COLO668 (cell line): ENCODE data around the gene OTUB2.
A peak's percentile ranks its signal among the peaks of the same experiment; 100 is the strongest.

ENCODE experiments used
- DNase-seq: peaks from one replicate; lab custom pipeline; 2025; ENCODE audit not compliant: unreplicated experiment; lab: John Stamatoyannopoulos, UW

The OTUB2 gene

DNA sequence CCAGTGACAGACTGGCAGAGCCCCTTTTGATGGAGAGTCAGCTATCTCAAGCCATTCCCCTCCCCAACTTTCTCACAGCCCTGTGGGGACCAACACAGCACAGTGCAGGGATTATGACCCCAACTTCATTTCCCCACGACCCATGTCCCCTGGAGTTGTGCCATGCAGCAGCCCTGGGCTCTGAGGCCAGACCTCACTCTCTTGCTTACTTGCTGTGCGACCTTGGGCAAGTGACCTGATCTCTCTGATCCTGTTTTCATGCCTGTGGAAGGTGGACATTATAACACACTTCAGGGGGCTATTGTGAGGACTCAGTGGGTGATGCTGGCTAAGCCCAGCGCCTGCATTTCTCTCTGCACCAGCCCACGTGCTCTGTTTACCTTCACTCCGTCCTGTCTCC, 14.1 kb downstream of the OTUB2 start:
- no peak for DNase-seq

DNA sequence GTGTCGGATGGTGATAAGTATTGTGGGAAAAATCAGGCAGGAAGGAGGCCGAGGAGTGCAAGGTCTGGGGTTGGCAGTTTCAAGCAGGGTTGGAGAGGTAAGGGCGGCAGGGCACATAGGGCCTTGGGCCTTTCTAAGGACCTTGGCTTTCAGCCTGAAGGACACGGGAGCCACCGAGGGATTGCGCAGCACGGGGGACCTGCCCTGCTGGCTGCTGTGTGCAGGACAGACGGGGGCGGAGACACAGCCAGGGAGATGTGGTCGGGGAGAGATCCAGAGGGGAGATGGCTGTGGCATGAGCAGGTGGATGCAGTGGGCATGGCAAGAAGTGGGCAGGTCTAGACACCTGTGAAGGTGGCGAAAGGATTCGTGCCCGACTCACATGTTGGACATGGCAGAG, 14.7 kb downstream of the OTUB2 start:
- DNase-seq: no peak

DNA sequence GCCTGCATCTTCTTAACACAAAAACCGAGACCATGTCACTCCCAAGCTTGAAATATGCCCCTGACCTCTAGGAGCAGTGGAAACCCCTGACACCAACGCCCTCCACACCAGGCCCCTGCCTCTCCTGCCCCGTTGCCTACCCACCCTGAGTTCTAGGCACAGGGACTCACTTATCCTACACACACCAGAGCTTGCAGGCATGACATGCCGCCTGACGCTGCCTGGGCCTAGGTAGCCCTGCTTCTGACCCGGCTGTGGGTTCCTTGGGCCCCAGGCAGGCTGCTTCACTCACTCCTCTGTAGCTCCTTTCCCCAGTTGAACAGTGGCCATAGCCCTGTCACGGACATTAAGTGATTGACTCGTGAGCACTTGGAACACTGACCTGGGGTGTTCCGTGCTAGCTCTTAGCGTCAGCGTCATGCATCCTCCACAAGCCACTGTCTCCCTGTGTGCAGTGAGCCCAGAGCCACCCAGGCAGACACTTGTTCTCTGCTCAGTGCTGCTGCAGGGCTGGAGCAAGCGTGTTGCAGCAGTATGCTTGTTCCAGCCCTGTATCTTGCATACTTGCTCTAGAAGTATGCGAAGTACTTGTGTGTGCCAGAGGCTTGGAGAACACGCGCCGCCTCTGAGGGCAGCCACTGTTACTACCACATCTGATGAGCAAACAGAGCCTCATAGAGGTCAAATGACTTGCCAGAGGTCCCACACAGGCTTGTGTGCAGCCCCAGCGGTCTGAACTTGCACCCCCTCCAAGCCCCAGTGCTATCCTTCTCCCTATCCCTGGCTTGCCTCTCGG, 15.6 kb downstream of the OTUB2 start:
- no peak for DNase-seq

DNA sequence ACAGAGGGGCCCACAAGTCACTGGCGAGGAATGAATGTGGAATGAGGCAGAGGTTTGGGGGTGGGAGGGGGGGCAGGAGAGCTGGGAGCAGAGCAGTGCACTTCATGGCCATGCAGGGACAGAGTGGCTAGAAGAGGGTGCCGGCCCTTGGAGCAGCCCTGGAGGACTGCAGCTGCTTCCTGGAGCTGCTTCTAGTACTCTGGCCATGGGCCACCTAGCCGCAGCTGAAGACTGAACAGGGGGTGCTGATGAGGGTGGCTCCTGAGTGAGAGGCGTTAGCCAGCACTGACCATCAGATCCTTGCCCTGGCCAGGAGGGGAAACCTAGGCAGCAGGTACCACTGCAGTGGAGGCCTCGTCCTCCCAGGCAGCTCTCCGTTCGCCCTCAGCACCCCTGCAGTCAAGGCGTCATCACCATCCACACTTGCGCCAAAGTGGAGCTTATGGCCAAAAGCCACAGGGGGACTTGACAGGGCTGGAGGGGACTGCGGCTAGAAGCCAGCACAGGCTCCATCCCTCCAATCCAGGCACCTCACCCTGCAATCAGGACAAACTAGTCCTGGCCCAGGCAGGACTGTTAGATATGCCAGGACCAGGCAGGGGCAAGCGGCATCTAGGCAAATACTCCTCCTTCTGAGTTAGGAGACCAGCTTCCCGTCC, 16.4 kb downstream of the OTUB2 start:
- DNase-seq: no peak

DNA sequence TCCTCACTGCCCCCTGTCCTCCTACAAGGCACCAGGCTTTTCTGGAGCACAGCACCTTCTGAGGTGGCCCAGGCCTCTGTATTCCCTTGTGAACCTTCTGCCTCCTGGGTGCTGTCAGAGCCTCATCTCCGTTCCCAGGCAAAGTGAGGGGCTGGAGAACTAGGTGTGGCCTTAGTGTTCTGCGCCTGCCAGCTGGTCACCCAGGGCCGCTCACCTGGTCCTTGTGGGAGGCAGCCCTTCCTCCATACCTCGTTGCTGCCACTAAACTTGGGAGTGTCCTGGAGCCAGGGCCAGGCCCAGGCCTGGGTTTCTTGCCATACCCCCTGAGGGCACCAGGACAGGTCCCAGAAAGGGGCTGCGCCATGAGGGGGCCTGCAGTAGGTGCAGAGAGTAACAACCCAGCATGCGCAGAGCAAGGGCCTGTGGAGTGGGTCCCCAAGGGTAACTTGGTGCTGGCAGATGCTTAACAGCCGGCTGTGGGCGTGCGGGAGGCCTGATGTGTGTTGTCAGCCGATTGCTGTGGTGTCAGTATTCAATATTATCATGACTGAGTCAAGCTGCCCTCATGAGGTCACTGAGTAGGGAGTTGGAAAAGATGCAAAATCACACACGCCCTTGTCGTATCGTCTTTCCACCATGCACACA, 17.1 kb downstream of the OTUB2 start:
- no peak for DNase-seq

DNA sequence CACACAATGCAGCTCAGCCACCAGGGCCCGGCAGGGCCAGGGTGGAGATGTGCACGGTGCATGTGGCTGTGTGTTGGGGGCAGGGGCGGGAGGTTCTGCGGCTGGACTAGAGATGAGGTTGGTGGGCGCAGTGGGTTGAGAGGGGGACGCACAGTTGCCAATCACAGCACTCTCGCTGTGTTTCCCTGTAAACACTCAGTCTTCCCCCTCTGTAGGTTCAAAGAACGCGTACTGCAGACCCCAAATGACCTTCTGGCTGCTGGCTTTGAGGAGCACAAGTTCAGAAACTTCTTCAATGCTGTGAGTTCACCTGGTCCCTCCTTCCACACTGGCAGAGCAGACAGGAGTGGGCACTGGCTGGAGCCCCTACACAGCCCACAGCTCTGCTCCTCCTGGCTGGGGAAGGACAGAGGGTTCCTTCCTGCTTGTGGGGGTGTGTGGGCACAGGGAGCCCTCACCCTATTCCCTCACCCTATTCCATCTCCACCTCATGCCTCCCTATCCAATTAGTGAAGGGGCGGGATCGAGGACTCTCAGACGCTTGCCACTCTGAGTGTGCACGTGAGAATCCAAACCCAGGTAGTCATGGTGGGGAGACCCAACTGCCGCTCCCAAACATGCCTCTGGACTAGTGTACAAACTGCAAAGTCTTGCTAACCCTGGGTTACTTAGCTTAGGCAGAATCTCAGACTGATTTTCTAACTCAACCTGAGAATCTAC, 17.8 kb downstream of the OTUB2 start:
- no peak for DNase-seq

DNA sequence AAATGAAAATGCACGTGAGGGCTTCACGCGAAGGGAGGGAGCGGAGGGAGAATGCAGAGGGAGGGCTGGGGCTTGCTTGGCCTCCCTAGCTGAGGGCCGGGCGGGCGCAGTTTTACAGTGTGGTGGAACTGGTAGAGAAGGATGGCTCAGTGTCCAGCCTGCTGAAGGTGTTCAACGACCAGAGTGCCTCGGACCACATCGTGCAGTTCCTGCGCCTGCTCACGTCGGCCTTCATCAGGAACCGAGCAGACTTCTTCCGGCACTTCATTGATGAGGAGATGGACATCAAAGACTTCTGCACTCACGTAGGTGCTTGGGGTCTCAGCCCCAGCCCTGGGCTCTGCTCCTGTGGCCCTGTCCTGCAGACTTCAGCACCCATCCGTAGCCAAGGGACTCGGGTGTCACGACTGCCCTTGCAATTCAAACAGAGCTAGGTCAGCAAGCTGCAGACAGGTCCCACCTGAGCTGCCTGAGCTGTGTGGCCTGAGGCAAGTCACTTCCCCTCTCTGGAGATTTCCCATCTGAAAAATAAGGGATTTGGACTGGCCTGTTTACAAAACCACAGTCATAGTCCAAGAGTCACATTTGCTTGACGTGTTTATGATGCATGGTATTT, 18.4 kb downstream of the OTUB2 start:
- no peak for DNase-seq

DNA sequence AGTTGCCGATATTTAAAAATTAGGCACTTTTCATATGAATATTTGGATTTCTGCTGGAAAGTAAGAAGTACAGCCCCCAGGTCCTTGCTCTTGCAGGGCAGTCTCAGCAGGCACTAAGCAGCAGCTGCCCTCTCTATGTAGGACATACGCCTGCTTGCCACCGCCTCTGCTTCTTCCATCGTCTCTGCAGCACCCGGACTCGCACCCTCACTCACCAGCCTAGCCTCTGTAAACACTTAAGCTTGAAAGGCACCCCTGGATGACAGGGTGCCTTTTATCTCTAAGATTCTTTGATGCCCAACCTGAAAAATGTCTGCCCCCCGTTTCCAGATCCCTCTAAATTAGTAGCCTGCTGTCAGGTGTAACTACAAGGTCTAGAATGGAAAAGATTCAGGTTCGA, 19.0 kb downstream of the OTUB2 start:
- no peak for DNase-seq

DNA sequence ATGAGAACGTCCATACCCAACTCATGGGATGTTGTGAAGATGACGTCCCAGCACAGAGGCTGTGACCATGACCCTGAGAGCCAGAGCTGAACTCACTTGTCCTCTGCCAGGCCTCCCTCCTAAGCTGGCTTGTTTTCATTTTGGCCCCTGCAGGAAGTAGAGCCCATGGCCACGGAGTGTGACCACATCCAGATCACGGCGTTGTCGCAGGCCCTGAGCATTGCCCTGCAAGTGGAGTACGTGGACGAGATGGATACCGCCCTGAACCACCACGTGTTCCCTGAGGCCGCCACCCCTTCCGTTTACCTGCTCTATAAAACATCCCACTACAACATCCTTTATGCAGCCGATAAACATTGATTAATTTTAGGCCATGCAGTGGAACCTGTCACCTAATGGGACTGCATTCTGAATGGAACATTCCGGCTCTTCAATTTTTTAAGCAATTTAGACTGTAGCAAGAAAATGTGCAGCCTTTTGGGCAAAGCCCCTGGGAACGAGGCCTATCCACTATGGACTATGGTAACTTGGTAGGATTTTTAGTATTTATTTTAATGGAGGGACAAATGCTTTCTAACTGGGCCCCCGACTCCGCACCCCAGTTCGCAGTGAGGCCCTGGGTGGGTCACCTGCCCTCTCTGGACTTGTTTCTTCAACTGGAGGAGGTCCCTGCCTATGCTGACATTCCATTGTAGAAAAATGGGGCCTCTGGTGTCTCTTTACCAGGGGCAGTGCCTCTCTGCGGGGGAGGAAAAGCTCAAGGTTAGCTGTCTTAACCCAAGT, 19.6 kb downstream of the OTUB2 start:
- no peak for DNase-seq

DNA sequence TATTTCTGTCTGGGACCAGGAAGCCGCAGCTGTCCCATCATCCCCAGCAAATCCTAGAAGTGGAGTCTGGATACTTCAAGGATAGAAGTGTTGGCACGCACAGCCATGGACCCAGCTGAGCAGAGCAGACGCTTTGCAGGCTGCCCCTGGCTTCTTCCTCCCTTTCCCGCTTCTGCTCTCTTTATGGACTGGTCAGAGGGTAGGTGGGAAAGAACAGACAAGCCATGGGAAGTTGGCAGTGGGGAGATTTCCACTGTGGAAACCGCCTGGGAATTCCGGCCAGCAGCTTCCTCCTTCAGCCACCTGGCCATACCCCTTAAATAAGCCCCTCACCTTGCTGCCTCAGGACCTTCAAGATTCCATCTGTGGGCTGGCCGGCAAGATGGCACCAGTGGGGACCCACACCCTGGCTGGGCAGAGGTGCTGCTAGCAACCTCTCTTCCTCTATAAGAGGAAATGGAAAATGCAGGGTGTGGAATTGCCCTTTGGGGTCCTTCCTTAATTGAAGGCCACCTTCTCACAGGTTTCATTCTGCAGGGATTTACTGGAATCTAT, 20.6 kb downstream of the OTUB2 start:
- DNase-seq: no peak

DNA sequence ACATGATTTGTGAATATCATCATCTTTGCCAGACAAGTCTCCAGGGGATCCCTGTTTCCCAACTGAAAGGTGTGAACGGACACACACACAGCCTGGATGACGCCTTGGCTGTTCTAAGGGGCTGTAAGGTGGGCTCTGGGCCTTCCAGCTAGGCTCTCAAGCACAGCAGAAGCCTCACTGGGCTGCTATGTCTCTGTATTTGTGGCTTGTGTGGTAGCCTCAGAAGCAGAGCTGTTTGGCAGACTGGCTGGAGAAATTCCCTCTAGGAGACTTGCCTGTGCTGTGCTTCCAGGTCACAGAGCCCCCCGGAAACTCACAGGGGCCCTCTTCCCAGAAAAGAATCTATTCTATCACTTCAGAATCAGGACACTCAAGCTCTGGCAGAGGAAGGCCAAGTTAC, 21.4 kb downstream of the OTUB2 start:
- no peak for DNase-seq

DNA sequence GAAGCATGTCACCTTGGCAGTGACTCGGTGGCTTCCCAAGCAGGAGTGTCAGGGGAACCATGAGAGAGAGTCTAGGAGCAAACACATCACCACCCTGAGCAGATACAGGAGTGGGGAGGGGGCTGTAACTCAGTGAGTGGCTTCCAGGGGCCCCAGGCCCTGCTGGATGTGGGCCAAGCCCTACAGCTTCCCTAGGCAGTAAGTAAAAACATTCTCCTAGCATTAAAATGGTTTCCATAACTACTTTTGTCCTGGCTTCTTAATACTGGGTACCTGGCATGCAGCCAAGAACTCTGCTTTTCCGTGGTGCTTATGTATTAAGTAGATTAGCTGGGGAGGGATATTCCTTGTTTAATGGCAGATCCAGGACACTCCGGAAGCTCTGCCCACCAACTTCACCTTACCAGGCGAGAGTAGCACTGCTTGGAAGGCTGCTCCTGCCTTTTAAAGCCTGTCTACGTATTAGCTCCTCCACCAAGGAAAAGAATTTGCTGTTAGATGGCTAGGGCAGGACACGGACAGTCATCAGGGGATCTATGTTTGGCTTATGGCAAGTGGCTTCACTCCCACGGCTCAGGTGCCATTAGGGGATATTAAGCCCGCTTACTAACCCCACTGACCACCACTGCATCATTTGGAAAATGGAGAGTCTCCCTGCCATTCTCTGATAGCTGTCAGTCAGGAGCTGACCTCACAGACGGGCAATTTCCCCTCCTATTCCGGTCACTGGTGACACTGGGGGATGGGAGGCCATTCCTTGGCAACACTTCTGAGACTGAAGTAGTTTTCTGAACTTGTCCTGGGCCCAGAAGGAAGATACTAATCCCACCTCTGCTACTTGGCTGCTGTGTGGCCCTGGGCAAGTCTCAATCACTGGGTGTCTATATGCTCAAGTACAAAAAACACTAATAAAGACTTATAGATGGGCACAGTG, 22.8 kb downstream of the OTUB2 start:
- peak; percentile 49 for DNase-seq

DNA sequence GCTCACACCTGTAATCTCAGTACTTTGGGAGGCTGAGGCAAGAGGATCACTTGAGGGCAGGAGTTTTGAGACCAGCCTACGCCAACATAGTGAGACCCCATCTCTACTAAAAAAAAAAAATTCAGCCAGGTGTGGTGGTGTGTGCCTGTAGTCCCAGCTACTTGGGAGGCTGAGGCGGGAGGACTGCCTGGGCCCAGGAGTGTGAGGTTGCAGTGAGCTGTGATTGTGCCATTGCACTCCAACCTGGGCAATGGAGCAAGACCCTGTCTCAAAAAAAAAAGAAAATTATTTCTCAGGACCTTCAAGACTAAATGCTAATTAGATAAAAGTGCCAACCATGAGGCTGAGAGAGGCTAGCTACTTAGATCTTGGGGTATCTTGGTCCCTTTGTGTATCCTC, 23.5 kb downstream of the OTUB2 start:
- no peak for DNase-seq

DNA sequence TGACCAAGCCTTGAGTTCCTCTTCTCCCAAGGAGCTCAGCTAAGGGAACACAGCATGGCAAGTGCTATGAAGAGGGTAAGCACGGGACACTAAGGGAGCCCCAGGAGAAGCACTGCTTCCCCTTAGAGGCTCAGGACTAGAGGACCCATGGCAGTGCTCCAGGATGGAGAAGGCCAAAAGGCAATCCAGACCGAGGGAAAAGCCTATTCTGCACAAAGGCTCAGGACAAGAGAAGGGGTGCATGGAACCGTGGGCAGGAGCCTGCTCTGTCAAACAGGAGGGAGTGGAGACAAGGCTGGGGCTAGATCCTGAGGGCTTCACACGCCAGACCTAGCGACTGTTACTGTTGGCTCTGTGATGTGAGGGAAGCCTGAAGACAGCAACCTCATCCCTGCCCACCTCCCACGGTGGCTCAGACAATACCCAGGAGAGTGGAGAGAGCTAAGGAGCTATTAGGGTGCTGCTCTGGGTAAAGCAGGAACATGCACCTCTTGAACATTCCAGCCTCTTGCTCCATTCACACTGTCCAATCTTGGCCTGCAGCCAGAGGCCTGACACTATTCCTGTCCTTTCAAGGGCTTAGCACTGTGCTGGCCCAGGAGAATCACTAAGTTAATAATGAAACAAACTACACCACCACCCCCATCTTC, 24.2 kb downstream of the OTUB2 start:
- DNase-seq: no peak

DNA sequence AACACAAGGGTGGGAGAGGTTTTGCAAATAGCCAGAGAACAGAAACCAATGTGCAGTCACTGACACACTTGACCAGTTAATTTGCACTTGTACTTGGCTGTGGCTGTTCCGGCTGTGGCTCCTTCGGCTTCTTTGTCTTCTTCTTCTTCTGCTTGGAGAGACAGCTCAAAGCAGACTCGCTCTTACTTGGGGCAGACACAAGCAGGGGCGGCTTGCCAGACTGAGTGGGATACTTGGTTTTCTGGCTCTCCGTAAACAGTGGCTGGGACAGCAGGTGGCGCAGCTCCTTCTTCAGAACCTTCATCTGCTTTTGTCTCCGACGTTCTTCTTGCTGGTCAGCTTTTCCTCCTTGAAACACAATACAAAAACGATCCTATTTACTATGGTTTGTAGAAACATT, 25.0 kb downstream of the OTUB2 start:
- DNase-seq: no peak

DNA sequence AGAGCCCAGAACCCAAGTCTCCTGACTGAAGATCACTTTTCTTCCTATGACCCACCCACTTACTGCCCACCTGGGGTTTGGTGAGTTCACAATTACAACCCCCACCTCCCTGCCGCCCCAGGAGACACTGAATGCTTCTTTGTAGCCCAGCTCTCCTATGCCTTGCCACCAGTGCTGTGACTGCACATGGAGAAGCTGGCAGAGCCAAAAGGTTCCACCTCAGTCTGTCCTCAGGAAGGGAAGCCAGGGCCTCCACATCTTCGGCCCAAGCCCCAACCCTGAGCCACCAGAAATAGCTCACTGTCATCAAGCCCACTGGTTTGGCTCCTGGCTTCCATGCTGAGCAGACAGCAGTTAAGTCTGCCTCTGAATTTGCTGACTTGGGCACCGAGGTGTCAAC, 25.6 kb downstream of the OTUB2 start:
- no peak for DNase-seq

DNA sequence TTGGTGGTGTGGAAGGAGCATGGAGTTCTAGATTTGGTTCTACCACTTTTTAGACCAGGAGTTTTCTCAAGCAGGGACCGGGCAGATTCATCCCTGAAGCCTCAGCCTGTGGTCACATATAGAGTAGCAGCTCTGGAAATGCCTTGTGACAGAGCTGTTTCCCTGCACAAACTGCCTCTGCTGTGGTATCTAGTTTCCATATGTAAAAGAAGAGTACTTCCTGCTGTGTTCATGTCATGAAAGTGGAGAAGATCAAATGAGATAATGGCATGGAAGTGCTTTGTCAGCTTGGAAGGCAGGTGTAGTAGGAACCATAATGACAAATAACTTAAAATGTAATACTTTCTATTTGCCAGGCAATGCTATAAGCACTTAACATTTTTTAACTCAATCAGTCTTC, 26.1 kb downstream of the OTUB2 start:
- no peak for DNase-seq

DNA sequence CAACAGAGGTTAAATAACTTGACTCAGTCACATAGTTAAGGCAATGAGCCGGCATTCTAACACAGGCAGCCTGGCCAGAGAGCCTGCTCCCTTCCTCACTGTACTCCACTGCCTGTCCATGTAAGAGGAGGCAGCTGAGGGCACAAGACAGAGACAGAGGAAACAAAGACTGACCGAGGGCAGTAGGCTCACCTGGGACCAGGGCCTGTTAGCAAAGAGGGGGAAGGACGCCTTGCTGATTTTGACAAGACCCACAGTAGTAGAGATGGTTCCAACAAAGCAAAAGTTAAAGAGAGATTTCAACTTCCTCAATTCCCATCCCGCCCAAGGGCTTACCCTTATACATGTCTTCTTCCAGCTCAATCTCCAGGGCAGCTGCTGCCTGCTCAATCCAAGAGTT, 26.5 kb downstream of the OTUB2 start:
- DNase-seq: no peak

DNA sequence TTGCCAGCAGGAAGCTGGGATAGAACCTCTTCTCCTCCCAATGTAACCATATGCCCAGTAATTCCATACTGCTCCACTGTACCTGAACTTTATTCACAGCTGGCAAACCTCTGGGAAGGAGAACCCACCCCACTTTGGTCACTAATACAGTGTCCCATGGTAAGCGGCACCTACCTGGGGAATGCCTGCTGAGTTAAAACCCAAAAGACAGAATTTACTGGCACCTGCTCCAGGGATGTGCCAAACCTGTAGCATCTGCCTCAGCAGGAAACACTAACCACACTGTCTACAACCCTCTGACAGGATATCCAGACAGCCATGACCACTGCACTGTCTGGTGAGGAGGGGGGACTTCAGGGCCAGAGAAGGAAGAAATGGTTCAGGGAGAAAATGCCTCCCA, 28.3 kb downstream of the OTUB2 start:
- DNase-seq: no peak
